Progenitor cell of endocrine pancreas (in vitro differentiated cells): Measurements from ENCODE around the gene BCL2. TPM values are rescaled to one million over a fixed set of nuclear protein-coding genes. Genes with fewer than 3 reads are reported as not detected.

Experiments used
- DNase-seq: peaks from one replicate; pipeline ENCODE4 v3.0.0; 2021; ENCODE audit warnings: low spot score; ENCODE audit not compliant: unreplicated experiment
- H3K27ac Mint-ChIP-seq: 2 replicates; pipeline ENCODE4 v1.8.0; 2021; ENCODE audit warnings: mild to moderate bottlenecking, moderate library complexity, mixed read lengths
- H3K27me3 Mint-ChIP-seq: 2 replicates; pipeline ENCODE4 v1.8.0; 2021; ENCODE audit warnings: mixed read lengths
- H3K36me3 Mint-ChIP-seq: 2 replicates; pipeline ENCODE4 v1.8.0; 2022; ENCODE audit warnings: mixed read lengths; ENCODE audit not compliant: insufficient read depth
- H3K4me1 Mint-ChIP-seq: 2 replicates; pipeline ENCODE4 v1.8.0; 2021; ENCODE audit warnings: low read depth, mixed read lengths
- H3K4me3 Mint-ChIP-seq: 2 replicates; pipeline ENCODE4 v1.8.0; 2021; ENCODE audit warnings: low read depth, mild to moderate bottlenecking, moderate library complexity, mixed read lengths
- H3K9me3 Mint-ChIP-seq: 2 replicates; pipeline ENCODE4 v1.8.0; 2021; ENCODE audit warnings: low read depth, mixed read lengths
- total RNA-seq: library from RNA; stranded (reverse); gene quantifications from 2 replicates; pipeline ENCODE4 v1.2.1, GENCODE V29; 2021
- TF ChIP-seq, protein P1 (sequence below): fragments of 200-600 bp; sonication (generic); IDR thresholded peaks from one replicate; pipeline ENCODE4 v1.5.0; 2021; ENCODE audit warnings: antibody characterized with exemption, mild to moderate bottlenecking; ENCODE audit not compliant: unreplicated experiment

The BCL2 gene
- total RNA-seq, 1 donor from 2014 or later = 3.8 TPM

GRCh38 chr18:63150942-63151421 lies 168.6 kb downstream of the BCL2 start:
- DNase-seq = no peak
- H3K4me3 Mint-ChIP-seq = no peak overlapping the region
- no peaks in the 10 kb centered on the region for H3K4me1 Mint-ChIP-seq
- H3K36me3 Mint-ChIP-seq = no peaks in the 10 kb centered on the region
- H3K27me3 Mint-ChIP-seq = peaks cover 28% of the 10 kb centered on the region
- TF ChIP-seq, protein P1, sequence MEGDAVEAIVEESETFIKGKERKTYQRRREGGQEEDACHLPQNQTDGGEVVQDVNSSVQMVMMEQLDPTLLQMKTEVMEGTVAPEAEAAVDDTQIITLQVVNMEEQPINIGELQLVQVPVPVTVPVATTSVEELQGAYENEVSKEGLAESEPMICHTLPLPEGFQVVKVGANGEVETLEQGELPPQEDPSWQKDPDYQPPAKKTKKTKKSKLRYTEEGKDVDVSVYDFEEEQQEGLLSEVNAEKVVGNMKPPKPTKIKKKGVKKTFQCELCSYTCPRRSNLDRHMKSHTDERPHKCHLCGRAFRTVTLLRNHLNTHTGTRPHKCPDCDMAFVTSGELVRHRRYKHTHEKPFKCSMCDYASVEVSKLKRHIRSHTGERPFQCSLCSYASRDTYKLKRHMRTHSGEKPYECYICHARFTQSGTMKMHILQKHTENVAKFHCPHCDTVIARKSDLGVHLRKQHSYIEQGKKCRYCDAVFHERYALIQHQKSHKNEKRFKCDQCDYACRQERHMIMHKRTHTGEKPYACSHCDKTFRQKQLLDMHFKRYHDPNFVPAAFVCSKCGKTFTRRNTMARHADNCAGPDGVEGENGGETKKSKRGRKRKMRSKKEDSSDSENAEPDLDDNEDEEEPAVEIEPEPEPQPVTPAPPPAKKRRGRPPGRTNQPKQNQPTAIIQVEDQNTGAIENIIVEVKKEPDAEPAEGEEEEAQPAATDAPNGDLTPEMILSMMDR = no peak
- H3K27ac Mint-ChIP-seq = no peak overlapping the region
- no peaks in the 10 kb centered on the region for H3K9me3 Mint-ChIP-seq

GRCh38 chr18:63150326-63150725 lies 169.2 kb downstream of the BCL2 start:
- DNase-seq = no peak
- TF ChIP-seq, protein P1 = no peak
- no peaks in the 10 kb centered on the region for H3K9me3 Mint-ChIP-seq
- H3K4me3 Mint-ChIP-seq = no peak overlapping the region
- peaks cover 23% of the 10 kb centered on the region for H3K27me3 Mint-ChIP-seq
- no peaks in the 10 kb centered on the region for H3K4me1 Mint-ChIP-seq
- H3K36me3 Mint-ChIP-seq = no peaks in the 10 kb centered on the region
- H3K27ac Mint-ChIP-seq = no peak overlapping the region

GRCh38 chr18:63149302-63149587 lies 170.3 kb downstream of the BCL2 start:
- no peak overlapping the region for H3K27ac Mint-ChIP-seq
- TF ChIP-seq, protein P1 = no peak
- H3K27me3 Mint-ChIP-seq = peaks cover 15% of the 10 kb centered on the region
- H3K9me3 Mint-ChIP-seq = no peaks in the 10 kb centered on the region
- no peak overlapping the region for H3K4me3 Mint-ChIP-seq
- H3K36me3 Mint-ChIP-seq = no peaks in the 10 kb centered on the region
- no peak for DNase-seq
- H3K4me1 Mint-ChIP-seq = no peaks in the 10 kb centered on the region

DNA sequence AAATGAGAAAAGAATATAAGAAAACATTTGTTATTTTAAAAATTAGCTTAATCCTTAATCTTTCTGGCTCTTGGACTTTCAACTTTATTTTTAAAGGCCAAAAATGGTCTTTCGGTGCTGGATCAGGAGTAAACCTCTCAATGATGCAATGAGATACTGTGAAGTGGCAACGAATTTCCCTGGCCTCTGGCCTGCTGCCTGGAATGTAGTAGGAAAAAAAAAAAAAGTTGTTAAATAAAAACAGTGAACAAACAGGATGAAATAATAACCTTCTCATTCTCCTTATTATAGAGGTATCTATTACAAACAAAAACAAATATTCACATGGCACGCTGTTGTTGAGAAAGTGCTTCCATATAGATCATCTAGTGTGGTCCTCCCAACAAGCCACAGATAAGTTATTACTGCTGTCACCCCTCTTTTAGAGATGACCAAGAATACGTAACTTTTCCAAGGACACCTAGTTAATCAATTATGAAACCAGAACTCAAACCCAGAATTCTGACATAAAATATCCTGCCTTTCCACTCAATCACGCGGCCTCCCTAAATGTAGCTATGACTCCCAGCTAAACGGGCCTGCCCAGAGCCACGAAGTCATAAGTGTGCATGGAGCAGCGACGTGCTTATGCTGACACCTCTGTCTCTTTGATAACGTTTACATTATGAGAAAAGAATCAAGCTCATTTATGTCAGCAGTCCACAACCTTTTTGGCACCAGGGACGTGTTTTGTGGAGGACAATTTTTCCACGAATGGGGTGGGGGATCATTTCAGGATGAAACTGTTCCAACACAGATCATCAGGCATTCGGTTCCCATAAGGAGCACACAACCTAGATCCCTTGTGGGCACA lies 170.9 kb downstream of the BCL2 start:
- Mint-ChIP-seq H3K27ac (no peak overlapping the region), H3K4me3 (no peak overlapping the region), H3K4me1 (no peaks in the 10 kb centered on the region), H3K27me3 (peaks cover 12% of the 10 kb centered on the region), H3K9me3 (no peaks in the 10 kb centered on the region), H3K36me3 (no peaks in the 10 kb centered on the region)
- DNase-seq = no peak
- TF ChIP-seq, protein P1 = no peak

- Mint-ChIP-seq H3K9me3 (no peaks in the 10 kb centered on the region), H3K4me1 (no peaks in the 10 kb centered on the region), H3K4me3 (no peak overlapping the region), H3K27ac (no peak overlapping the region), H3K36me3 (no peaks in the 10 kb centered on the region), H3K27me3 (peaks cover 9% of the 10 kb centered on the region)
- DNase-seq = no peak
- TF ChIP-seq, protein P1 = no peak
Measured at GRCh38 chr18:63147973-63148372, 171.6 kb downstream of the BCL2 start.
